ENCODE data around the gene STX16.

Gene STX16

DNA sequence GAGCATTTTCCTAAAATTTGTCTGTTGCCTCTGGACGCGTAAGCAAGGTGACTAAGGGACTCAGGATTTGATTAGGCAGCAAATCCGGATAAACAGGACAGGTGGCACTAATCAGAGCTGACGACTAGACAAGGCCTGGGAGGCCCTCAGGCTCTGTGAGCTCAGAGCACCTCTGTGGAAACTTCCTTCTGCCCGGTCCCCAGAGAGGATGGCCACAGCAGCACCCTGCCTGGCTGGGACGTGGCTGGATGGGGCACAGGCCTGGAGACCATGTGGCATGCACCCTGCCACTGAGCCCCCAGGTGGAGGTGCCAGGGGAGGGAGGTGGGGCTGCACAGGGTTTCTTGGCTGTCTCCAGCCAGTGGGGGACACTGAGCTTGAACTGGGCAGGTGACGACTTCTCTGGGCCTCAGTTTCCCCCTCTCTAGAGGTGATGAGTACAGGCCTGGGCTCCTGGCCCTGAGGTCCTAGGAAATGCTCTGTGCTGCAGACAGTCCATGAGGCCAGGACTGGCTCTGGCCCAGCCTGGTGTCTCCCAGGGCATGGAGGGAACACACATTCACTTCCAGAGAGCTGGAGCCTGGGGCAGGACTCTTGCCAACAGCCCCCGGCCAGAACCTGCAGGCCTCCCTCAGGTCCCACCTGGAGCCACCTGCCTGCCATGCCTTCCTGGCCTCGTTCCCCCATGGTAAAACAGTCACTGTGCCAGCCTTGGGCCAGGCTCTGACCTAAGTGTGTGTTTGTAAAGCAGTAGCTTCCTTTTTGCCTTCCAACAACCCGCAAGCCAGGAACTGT lies 39.6 kb upstream of the STX16 start:
- H3K4me1 ChIP-seq (ENCODE audit: insufficient read depth, low read length) = no peaks in the 10 kb centered on the region
- H3K9me3 ChIP-seq (ENCODE audit: insufficient read depth, low read depth, low read length) = no peaks in the 10 kb centered on the region
- no peak overlapping the region for H3K9ac ChIP-seq (ENCODE audit: low read depth, low read length)
- no peaks in the 10 kb centered on the region for H3K27me3 ChIP-seq (ENCODE audit: insufficient read depth, low read length)
- H3K27ac ChIP-seq (ENCODE audit: low read depth, low read length) = no peak overlapping the region
- no peak overlapping the region for H3K4me3 ChIP-seq (ENCODE audit: low read length)
- H3K36me3 ChIP-seq (ENCODE audit: insufficient read depth, low read length) = no peaks in the 10 kb centered on the region
- WGBS = 93% methylated on average over 10 of the region's 10 CpGs

DNA sequence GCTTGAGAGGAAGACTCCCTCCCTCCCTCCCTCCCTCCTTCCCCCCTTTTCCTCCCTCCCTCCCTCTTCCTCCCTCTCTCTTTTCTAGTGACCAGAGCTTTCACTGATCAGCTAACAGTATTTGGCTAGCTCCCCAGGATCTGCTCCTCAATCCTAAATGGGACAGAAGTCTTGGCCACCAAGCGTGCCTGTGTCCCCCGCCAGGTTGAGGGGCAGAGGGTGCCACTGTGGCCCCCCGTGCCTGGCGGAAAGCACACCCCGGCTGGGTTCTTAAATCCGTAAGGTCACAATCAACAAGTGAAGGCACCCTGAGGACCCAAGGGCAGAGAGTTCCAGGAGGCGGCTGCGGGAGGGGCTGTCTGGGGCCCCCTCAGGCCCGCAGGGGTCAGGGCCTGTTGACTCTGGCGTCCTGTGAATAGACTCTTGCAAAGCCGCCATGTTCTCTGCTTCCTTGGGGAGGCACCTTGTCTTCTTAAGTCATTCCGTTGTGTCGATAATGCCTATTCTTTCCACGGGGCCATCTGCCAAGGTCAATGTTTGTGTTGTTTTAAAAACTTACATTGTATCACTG lies 38.9 kb upstream of the STX16 start:
- H3K27ac ChIP-seq (ENCODE audit: low read depth, low read length) = no peak overlapping the region
- whole genome bisulfite sequencing = 89% methylated on average over 14 of the region's 14 CpGs

DNA sequence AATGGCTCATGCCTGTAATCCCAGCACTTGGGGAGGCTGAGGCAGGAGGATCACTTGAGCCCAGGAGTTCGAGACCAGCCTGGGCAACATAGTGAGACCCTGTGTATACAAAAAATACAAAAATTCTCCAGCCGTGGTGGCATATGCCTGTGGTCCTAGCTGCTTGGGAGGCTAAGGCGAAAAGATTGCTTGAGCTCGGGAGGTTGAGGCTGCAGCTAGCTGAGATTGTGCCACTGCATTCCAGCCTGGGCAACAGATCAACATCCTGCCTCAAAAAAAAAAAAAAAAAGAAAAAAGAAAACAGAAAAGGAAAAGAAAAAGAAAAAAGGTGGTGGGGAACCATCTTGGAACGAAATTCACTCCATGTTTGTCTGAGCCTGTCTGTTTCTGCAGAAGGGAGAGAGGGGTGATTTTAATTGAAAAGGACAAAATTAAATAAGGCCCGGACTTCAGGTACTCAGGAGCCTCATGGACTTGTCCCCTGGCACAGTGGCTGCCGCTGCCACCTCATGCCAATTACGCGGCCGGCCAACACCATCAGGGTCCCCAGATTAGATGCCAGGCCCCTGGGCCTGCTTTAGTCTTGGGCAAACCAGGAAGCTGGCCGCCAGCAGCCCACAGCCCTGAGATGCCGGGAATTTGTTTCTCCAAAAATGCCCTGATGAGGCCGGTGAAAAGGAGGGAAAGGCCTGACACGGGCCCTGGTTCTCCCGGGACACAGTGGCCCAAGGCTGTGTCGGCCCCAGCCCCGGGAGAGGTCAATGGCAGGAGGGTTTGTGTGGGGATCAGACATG lies 37.8 kb upstream of the STX16 start:
- 93% methylated on average over 17 of the region's 17 CpGs for WGBS
- H3K4me1 ChIP-seq (ENCODE audit: insufficient read depth, low read length) = no peaks in the 10 kb centered on the region

More for the DNA sequence above, 38.9 kb upstream of the STX16 start:
- H3K4me3 ChIP-seq (ENCODE audit: low read length) = no peak overlapping the region
- no peaks in the 10 kb centered on the region for H3K36me3 ChIP-seq (ENCODE audit: insufficient read depth, low read length)
- H3K4me1 ChIP-seq (ENCODE audit: insufficient read depth, low read length) = no peaks in the 10 kb centered on the region
- no peak overlapping the region for H3K9ac ChIP-seq (ENCODE audit: low read depth, low read length)
- 0 out of 2 replicates have a peak, but pooled peaks cover 2% of the 10 kb centered on the region for H3K9me3 ChIP-seq (ENCODE audit: insufficient read depth, low read depth, low read length)
- no peaks in the 10 kb centered on the region for H3K27me3 ChIP-seq (ENCODE audit: insufficient read depth, low read length)

DNA sequence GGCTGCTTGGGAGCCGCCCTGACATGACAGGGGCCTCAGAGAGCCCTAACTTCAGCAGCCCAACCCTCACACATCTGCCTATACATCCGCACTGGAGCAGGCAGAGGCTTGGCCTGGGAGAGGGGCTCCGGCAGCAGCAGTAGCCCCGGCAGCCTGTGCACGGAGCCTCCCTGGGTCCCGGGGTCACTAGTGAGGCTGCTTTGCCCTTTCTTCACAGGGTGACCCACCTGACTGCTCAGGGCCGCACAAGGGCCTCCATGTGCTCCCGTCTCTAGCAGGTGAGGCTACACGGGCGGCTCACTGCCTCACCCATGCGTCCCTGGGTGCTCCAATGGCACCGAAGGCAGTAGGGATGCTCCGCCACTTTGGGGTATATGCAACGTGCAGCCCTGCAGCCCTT lies 36.7 kb upstream of the STX16 start:
- Histone ChIP-seq H3K4me1 (ENCODE audit: insufficient read depth, low read length) (0 out of 2 replicates have a peak, but pooled peaks cover 7% of the 10 kb centered on the region), H3K9me3 (ENCODE audit: insufficient read depth, low read depth, low read length) (0 out of 2 replicates have a peak, but pooled peaks cover 2% of the 10 kb centered on the region), H3K27ac (ENCODE audit: low read depth, low read length) (no peak overlapping the region), H3K36me3 (ENCODE audit: insufficient read depth, low read length) (no peaks in the 10 kb centered on the region), H3K9ac (ENCODE audit: low read depth, low read length) (no peak overlapping the region), H3K27me3 (ENCODE audit: insufficient read depth, low read length) (peaks cover 12% of the 10 kb centered on the region), H3K4me3 (ENCODE audit: low read length) (no peak overlapping the region)
- WGBS = 96% methylated on average over 14 of the region's 14 CpGs

More for the DNA sequence above, 37.8 kb upstream of the STX16 start:
- no peak overlapping the region for H3K9ac ChIP-seq (ENCODE audit: low read depth, low read length)
- no peak overlapping the region for H3K27ac ChIP-seq (ENCODE audit: low read depth, low read length)
- 0 out of 2 replicates have a peak, but pooled peaks cover 2% of the 10 kb centered on the region for H3K9me3 ChIP-seq (ENCODE audit: insufficient read depth, low read depth, low read length)
- no peak overlapping the region for H3K4me3 ChIP-seq (ENCODE audit: low read length)
- peaks cover 4% of the 10 kb centered on the region for H3K27me3 ChIP-seq (ENCODE audit: insufficient read depth, low read length)
- H3K36me3 ChIP-seq (ENCODE audit: insufficient read depth, low read length) = no peaks in the 10 kb centered on the region

DNA sequence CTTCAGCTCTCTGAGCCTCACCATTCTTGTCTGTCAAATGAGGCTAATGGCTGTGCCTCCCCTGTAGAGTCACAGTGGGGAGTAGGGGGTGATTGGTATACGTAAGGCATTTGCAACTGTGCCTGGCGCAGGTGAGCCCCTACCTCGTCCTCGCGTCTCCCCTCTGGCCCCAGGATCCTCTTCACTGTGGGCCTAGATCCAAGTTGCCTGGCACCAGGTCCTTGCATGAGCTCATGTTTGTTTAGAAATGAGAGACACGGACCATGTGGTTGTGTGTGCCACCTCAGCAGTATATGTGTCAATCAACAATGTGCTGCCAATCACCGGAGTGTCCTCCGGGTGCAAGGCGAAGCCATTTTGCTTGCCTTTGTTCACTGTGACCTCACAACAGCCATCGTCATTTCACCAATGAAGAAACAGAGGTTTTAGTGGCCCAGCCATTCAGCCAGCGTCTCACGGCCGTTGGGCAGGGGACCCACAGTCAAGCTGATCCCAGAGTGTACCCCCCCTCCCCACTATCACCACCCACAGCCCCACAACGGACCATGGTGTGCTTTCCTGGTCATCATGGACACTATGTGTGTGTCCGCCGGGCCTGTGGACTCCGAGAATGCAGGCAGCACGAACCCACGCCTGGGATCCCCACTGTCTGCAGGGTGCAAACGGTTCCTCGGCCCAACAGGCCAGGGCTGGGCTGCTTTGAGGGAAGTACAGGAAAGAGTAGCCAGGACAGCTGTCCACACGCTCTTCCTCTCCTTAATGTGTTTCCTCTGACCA lies 35.9 kb upstream of the STX16 start:
- WGBS = 95% methylated on average over 22 of the region's 22 CpGs
- H3K27me3 ChIP-seq (ENCODE audit: insufficient read depth, low read length) = peaks cover 12% of the 10 kb centered on the region

DNA sequence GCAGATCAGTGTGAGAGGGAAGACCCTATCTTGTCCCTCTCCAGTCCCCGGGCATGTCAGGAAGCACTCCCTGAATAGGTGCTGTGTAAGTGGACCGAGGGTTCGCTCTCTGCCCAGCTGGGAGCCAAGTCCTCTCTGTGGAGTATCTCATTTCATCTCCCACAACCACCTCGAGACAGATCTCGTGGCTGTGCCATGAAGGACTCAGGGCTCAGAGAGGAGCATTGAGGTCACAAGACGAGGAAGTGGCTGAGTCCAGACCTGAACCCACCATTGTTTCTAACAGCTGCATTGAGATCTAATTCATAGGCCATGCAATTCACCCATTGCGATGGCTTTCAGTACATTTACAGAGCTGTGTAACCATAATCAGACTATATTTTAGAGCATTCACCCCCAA lies 34.7 kb upstream of the STX16 start:
- 0 out of 2 replicates have a peak, but pooled peaks cover 2% of the 10 kb centered on the region for H3K9me3 ChIP-seq (ENCODE audit: insufficient read depth, low read depth, low read length)

More for the DNA sequence above, 35.9 kb upstream of the STX16 start:
- Histone ChIP-seq H3K4me3 (ENCODE audit: low read length) (no peak overlapping the region), H3K27ac (ENCODE audit: low read depth, low read length) (no peak overlapping the region), H3K4me1 (ENCODE audit: insufficient read depth, low read length) (0 out of 2 replicates have a peak, but pooled peaks cover 11% of the 10 kb centered on the region), H3K9me3 (ENCODE audit: insufficient read depth, low read depth, low read length) (0 out of 2 replicates have a peak, but pooled peaks cover 2% of the 10 kb centered on the region), H3K9ac (ENCODE audit: low read depth, low read length) (no peak overlapping the region), H3K36me3 (ENCODE audit: insufficient read depth, low read length) (no peaks in the 10 kb centered on the region)

DNA sequence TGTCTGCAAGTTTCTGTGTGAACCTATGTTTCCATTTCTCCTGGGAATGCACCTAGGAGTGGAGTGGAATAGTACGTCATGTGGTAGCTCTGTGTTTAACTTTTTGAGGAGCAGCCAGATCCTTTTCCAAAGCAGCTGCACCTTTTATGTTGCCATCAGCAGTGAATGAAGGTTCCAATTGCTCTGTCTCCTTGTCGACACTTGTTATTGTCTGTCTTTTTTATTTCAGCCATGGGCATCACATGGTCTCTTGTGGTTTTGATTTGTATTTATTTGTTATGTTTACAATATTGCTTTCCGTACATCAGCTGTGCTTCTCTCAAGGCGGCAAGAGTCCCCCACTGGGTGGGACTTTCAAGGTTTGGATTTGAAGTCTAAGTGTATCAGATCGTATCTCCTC lies 33.9 kb upstream of the STX16 start:
- H3K9ac ChIP-seq (ENCODE audit: low read depth, low read length) = no peak overlapping the region
- H3K27ac ChIP-seq (ENCODE audit: low read depth, low read length) = no peak overlapping the region
- WGBS = 99% methylated on average over 5 of the region's 5 CpGs

More for the DNA sequence above, 34.7 kb upstream of the STX16 start:
- 92% methylated on average over 7 of the region's 7 CpGs for WGBS
- 0 out of 2 replicates have a peak, but pooled peaks cover 11% of the 10 kb centered on the region for H3K4me1 ChIP-seq (ENCODE audit: insufficient read depth, low read length)
- no peak overlapping the region for H3K4me3 ChIP-seq (ENCODE audit: low read length)
- no peak overlapping the region for H3K9ac ChIP-seq (ENCODE audit: low read depth, low read length)
- H3K27me3 ChIP-seq (ENCODE audit: insufficient read depth, low read length) = peaks cover 12% of the 10 kb centered on the region
- no peak overlapping the region for H3K27ac ChIP-seq (ENCODE audit: low read depth, low read length)
- no peaks in the 10 kb centered on the region for H3K36me3 ChIP-seq (ENCODE audit: insufficient read depth, low read length)

DNA sequence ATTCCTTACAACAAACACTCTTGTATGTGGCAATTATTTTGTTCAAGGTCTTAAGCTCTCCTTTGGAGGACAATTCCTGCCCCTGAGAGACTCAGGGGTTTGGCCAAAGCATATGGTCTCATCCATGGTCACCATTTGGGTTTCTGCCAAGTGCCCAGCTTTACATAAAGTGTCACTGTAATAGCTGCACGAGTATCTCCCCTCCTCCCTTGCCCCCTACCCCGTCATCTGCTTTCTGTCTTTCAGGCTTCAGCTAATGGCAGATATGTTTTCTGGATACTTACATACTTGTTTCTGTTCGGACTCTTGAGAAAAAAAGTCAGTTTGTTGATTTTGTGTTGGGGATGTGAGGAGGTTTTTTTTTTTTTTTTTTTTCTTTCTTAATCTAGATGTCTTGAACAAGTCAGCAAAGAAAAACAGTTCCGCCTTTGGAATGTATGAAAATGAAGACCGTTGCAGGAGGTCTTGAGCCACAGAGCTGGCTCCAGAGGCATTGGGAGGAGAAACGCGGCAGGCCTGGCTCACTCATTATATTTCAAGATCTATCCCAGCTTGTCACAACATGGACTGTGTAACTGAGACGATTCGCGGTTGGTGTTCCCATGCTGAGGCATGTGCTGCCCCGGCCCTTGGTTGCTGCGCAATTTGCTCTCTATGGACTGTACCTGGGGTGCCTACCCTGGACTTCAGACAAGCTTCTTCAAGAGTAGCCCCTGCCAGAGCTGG lies 32.6 kb upstream of the STX16 start:
- Histone ChIP-seq H3K27me3 (ENCODE audit: insufficient read depth, low read length) (peaks cover 12% of the 10 kb centered on the region), H3K9ac (ENCODE audit: low read depth, low read length) (no peak overlapping the region), H3K4me1 (ENCODE audit: insufficient read depth, low read length) (0 out of 2 replicates have a peak, but pooled peaks cover 11% of the 10 kb centered on the region), H3K4me3 (ENCODE audit: low read length) (no peak overlapping the region), H3K27ac (ENCODE audit: low read depth, low read length) (no peak overlapping the region), H3K36me3 (ENCODE audit: insufficient read depth, low read length) (no peaks in the 10 kb centered on the region), H3K9me3 (ENCODE audit: insufficient read depth, low read depth, low read length) (peaks cover 21% of the 10 kb centered on the region)
- WGBS = 93% methylated on average over 12 of the region's 12 CpGs

More for the DNA sequence above, 33.9 kb upstream of the STX16 start:
- 0 out of 2 replicates have a peak, but pooled peaks cover 11% of the 10 kb centered on the region for H3K4me1 ChIP-seq (ENCODE audit: insufficient read depth, low read length)
- peaks cover 12% of the 10 kb centered on the region for H3K27me3 ChIP-seq (ENCODE audit: insufficient read depth, low read length)
- no peaks in the 10 kb centered on the region for H3K36me3 ChIP-seq (ENCODE audit: insufficient read depth, low read length)
- no peak overlapping the region for H3K4me3 ChIP-seq (ENCODE audit: low read length)
- peaks cover 7% of the 10 kb centered on the region; the same call in 1 of the 2 replicates for H3K9me3 ChIP-seq (ENCODE audit: insufficient read depth, low read depth, low read length)

DNA sequence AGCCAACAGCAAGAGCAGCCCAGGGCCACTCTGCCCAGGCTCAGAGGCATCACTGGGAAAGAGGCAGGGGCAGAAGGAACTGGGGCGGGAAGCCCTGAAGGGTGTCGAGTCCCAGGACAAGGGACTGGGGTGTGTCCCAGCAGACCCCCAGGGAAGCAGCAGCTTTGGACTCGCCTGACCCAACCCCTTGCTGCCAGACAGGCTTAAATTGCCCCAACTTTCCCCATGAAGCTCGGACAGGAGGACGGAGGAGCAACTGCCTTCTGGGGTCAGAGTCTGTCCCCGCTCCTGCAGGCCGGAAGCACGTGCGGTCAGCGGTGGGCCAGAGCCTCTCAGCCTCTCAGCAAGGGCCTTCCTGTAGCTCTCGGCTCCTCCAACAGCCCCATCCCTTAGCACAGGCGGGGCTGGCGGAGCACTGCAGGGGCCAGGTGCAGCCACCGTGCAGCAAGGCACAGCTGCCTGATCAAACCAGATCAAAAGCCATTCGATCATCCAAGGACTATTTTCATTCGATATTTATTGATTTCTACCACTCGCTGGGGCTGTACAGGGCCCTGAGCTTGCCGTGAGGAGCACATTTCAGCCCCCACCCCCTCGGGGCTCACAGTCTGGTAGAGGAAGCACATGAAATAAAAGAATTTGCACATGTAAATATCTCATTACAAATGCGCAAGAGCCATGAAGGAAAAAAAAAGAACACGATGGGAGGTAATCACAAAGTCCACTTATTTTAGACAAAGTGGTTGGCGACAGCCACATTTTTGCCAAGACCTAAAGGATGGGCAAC lies 31.8 kb upstream of the STX16 start:
- H3K9ac ChIP-seq (ENCODE audit: low read depth, low read length) = peak overlapping the region; percentile 52; the same call in 1 of the 2 replicates
- H3K4me1 ChIP-seq (ENCODE audit: insufficient read depth, low read length) = 0 out of 2 replicates have a peak, but pooled peaks cover 11% of the 10 kb centered on the region
- WGBS = 50% methylated on average over 22 of the region's 22 CpGs
- H3K27ac ChIP-seq (ENCODE audit: low read depth, low read length) = peak overlapping the region; percentile 39; the same call in 1 of the 2 replicates
- H3K36me3 ChIP-seq (ENCODE audit: insufficient read depth, low read length) = no peaks in the 10 kb centered on the region
- no peak overlapping the region for H3K4me3 ChIP-seq (ENCODE audit: low read length)
- peaks cover 23% of the 10 kb centered on the region for H3K9me3 ChIP-seq (ENCODE audit: insufficient read depth, low read depth, low read length)
- peaks cover 12% of the 10 kb centered on the region for H3K27me3 ChIP-seq (ENCODE audit: insufficient read depth, low read length)
